ENCODE data around the gene PDE1A. TPM values are rescaled to one million over a fixed set of nuclear protein-coding genes. Genes with fewer than 3 reads are reported as not detected.

Gene PDE1A
- total RNA-seq, 1 donor from 2014 or later = 14.5 TPM

GRCh38 chr2:182330451-182331305, 96.2 kb downstream of the PDE1A start:
- Histone ChIP-seq H3K27me3 (no peaks in the 10 kb centered on the region), H3K9me3 (peaks cover 3% of the 10 kb centered on the region), H3K36me3 (no peaks in the 10 kb centered on the region), H3K4me1 (no peaks in the 10 kb centered on the region), H3K4me3 (no peak overlapping the region), H3K27ac (no peak overlapping the region)
- intact Hi-C loops (cut with DNase I) = no loop called here
- no peak for DNase-seq (ENCODE audit: extremely low spot score in 2 of 2)
- TF ChIP-seq POLR2A (IDR thresholded peaks at IDR 0.05) = no peak
- TF ChIP-seq, protein P1, sequence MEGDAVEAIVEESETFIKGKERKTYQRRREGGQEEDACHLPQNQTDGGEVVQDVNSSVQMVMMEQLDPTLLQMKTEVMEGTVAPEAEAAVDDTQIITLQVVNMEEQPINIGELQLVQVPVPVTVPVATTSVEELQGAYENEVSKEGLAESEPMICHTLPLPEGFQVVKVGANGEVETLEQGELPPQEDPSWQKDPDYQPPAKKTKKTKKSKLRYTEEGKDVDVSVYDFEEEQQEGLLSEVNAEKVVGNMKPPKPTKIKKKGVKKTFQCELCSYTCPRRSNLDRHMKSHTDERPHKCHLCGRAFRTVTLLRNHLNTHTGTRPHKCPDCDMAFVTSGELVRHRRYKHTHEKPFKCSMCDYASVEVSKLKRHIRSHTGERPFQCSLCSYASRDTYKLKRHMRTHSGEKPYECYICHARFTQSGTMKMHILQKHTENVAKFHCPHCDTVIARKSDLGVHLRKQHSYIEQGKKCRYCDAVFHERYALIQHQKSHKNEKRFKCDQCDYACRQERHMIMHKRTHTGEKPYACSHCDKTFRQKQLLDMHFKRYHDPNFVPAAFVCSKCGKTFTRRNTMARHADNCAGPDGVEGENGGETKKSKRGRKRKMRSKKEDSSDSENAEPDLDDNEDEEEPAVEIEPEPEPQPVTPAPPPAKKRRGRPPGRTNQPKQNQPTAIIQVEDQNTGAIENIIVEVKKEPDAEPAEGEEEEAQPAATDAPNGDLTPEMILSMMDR (IDR thresholded peaks at IDR 0.05) = no peak
- no peak for TF ChIP-seq POLR2AphosphoS5 (IDR thresholded peaks at IDR 0.05; ENCODE audit: insufficient read depth in 1 of 2, low read depth in 1 of 2)

- Histone ChIP-seq H3K9me3 (no peaks in the 10 kb centered on the region), H3K4me1 (peaks cover 15% of the 10 kb centered on the region), H3K36me3 (no peaks in the 10 kb centered on the region), H3K27me3 (no peaks in the 10 kb centered on the region), H3K4me3 (no peak overlapping the region), H3K27ac (no peak overlapping the region)
- DNase-seq (ENCODE audit: extremely low spot score in 2 of 2) = no peak
- no peak for TF ChIP-seq POLR2A (IDR thresholded peaks at IDR 0.05)
- TF ChIP-seq, protein P1 (IDR thresholded peaks at IDR 0.05) = no peak
- TF ChIP-seq POLR2AphosphoS5 (IDR thresholded peaks at IDR 0.05; ENCODE audit: insufficient read depth in 1 of 2, low read depth in 1 of 2) = no peak
- intact Hi-C loops (cut with DNase I) = no loop called here
Measured at GRCh38 chr2:182324665-182325064, 102.2 kb downstream of the PDE1A start.

DNA sequence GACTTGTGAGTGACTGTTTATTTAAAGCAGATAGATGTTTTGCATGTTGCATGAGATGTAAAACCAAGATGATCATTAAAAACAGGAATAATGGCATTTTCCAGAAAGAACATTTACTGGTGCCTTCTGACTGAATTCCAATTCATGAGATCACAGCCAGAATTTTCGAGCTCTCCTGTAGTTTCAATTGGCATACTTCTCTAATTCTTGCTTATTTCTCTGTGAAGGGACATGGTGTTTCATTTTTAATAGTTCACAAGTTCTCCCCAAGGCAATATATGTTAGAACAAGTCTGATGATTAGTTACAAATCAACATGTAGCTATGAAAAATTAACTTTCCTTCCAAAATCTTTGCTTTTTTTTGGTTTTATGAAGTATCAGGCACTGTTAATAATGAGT, 105.7 kb downstream of the PDE1A start:
- H3K36me3 ChIP-seq = no peaks in the 10 kb centered on the region
- intact Hi-C loops (cut with DNase I) = no loop called here
- no peaks in the 10 kb centered on the region for H3K27me3 ChIP-seq
- H3K9me3 ChIP-seq = no peaks in the 10 kb centered on the region
- DNase-seq (ENCODE audit: extremely low spot score in 2 of 2) = no peak
- peaks cover 19% of the 10 kb centered on the region for H3K4me1 ChIP-seq
- H3K4me3 ChIP-seq = no peak overlapping the region
- TF ChIP-seq POLR2AphosphoS5 (IDR thresholded peaks at IDR 0.05; ENCODE audit: insufficient read depth in 1 of 2, low read depth in 1 of 2) (no peak), POLR2A (IDR thresholded peaks at IDR 0.05) (no peak)
- TF ChIP-seq, protein P1 (IDR thresholded peaks at IDR 0.05) = no peak
- no peak overlapping the region for H3K27ac ChIP-seq

DNA sequence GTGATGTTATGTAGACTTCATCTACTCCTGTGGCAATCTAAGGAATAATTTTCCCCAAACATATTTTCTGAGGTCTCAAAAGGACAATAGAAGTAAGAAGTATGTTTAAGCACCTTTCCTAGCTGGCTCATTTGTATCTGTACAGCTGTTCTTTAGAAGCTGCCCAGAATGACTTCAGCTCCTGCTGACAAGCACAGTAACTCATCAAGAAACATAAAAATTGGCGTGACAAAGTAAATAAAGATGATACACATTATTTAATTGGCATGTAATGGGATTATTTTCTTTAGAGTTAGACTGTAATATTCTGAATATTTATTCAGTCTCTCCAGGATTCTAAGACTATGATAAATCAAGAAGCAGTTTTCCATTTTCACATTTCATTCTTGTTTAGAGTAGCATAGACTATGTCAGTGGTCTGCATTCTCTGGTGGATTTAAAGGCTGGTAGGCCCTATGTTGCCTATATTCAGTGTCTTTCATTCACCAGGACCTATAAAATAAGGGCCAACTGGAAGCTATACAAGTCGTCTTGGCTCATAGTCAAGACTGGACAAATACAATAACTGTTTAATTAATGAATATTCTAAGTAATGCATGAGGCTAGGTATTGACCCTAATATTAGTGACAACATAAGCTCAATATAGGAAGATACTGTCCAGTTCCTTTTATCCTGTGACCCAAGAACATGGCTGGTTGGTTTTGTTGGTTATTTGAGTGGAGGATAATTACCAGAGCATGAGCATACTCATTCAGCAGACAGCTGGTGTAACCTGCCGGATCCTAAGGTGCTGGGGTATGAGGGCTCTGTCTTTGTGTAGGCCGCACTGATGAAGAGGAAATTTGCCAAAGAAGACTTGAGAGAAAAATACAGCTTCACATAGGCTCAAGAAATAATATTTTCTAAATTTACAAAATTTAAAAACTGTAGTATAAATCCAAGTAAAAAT, 107.0 kb downstream of the PDE1A start:
- TF ChIP-seq, protein P1 (IDR thresholded peaks at IDR 0.05) = no peak
- TF ChIP-seq POLR2AphosphoS5 (IDR thresholded peaks at IDR 0.05; ENCODE audit: insufficient read depth in 1 of 2, low read depth in 1 of 2) = no peak
- no peak for TF ChIP-seq POLR2A (IDR thresholded peaks at IDR 0.05)
- Histone ChIP-seq H3K36me3 (no peaks in the 10 kb centered on the region), H3K27ac (no peak overlapping the region), H3K4me3 (no peak overlapping the region), H3K9me3 (no peaks in the 10 kb centered on the region), H3K4me1 (peaks cover 19% of the 10 kb centered on the region), H3K27me3 (no peaks in the 10 kb centered on the region)
- DNase-seq (ENCODE audit: extremely low spot score in 2 of 2) = no peak
- intact Hi-C loops (cut with DNase I) = no loop called here
